Stimulated activated naive CD8-positive, alpha-beta T cell treated with anti-CD3 and anti-CD28 coated beads, Interleukin-15, amount 100 ng/mL, for 72 hours (primary cell): ENCODE data around the gene CATSPER4.

Source experiments
- ATAC-seq: fragments of 150-1000 bp; cut with Tn5 transposase; 2 replicates; pipeline ENCODE4 v1.10.0; 2021; ENCODE audit warnings: mild to moderate bottlenecking, moderate library complexity
- DNase-seq, 2 donors: peaks; one replicate each; pipeline ENCODE4 v3.0.0; 2021 to 2022
- H3K27ac Mint-ChIP-seq, 2 donors: one replicate each; pipeline ENCODE4 v1.8.0; 2022; ENCODE audit warnings: mild to moderate bottlenecking in 2 of 2, mixed read lengths in 2 of 2, moderate library complexity in 2 of 2
- H3K27me3 Mint-ChIP-seq: one replicate; pipeline ENCODE4 v1.8.0; 2022; ENCODE audit warnings: mixed read lengths
- H3K4me1 Mint-ChIP-seq: one replicate; pipeline ENCODE4 v1.8.0; 2022; ENCODE audit warnings: mild to moderate bottlenecking, mixed read lengths
- H3K4me3 Mint-ChIP-seq, 2 donors: one replicate each; pipeline ENCODE4 v1.8.0; 2022; ENCODE audit warnings: mild to moderate bottlenecking in 2 of 2, mixed read lengths in 2 of 2, moderate library complexity in 1 of 2
- H3K9me3 Mint-ChIP-seq, 2 donors: one replicate each; pipeline ENCODE4 v1.8.0; 2022; ENCODE audit warnings: mixed read lengths in 2 of 2

The CATSPER4 gene

DNA sequence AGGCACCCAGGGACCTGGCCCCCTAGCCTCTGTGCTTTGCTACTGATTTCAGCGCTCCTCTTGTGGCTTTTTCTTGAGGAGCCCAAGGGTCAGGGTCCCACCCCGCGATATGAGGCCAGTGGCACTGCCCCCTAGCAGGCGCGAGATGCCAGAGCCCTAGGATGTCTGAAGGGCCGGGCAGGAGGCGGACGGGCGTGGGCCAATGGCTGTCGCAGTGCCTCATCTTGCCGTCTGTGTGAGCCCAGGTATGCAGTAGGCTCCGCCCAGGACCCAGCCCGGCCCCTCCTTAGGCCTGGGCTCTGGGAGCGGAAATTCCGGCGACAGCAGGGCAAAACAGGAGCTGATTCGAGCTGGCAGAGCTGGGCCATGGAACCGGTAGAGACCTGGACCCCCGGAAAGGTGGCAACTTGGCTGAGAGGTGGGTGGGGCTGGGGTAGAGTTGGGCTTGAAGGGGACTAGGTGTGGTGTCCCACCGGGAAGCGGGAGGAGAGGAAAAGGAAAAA is 13.2 kb upstream of the CATSPER4 start, which contains the start of gene CNKSR1:
Gene CNKSR1, plus strand, starts transcription at position 310 of the 503 bp plus-strand sequence. Its CDS starts 57 bp downstream, at position 367.
- Mint-ChIP-seq H3K27me3 (no peaks in the 10 kb centered on the region), H3K4me3 (peak within 1 kb of the TSS in 1 of 2 donors; percentile 75), H3K4me1 (peaks cover 8% of the 10 kb centered on the region), H3K27ac (peak within 1 kb of the TSS; percentile 20 to 60), H3K9me3 (no peaks in the 10 kb centered on the region)
- ATAC-seq (peak; percentile 20), DNase-seq (no peak)

DNA sequence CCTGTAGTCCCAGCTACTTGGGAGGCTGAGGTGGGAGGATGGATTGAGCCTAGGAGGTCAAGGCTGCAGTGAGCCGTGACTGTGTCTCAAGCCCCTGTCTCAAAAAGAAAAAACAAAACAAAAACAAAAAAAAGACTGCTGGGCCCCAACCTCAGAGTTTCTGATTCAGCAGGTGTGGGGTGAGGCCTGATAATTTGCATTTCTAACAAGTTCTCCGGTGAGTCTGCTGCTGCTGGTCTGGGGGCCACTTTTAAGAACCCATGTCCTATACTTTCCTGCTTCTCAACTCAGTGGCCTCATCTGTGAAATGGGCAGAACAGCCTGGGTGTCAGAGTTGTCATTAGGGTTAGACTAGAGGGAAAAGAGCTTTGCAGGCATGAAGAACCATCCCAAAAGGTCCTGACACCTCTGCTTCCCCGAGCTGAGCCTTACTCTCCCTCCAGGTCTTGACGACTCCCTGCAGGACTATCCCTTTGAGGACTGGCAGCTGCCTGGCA is 10.3 kb upstream of the CATSPER4 start:
- no peaks in the 10 kb centered on the region for H3K27me3 Mint-ChIP-seq

DNA sequence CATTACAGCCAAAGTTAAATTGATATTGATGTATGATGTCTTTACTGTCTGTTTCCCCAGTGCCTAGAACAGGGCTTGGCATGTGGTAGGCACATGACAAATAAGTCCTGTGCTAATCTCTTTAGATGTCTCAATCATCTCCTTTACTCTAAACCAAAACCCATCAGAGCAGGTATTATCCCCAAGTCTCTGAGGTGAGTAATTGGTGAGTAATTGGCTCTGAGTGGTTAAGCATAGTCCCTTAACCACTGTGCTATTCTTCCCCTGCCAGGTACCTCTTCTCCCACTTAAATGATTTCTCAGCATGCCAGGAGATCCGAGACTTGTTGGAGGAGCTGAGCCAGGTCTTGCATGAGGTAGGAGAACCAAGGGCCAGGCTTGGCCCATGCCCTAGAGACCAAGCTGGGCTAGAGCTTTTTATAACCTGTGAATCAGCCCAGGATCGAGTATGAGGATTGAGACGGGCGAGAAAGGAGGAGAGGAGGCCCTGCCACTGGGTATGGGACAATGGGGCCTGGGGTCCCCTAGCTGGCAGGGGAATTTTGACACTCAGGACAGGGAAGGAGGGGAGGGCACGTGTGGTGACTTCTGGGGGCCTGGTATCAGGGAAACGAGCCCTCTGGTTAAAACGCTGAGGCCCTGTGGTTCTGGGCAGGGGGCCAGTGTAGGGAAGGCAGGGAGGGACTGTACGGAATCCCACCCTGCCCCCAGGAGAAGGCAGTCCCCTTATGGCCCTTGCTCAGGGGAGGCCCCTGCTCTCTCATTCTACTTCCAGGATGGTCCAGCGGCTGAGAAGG is 8.6 kb upstream of the CATSPER4 start:
- Mint-ChIP-seq H3K9me3 (no peaks in the 10 kb centered on the region), H3K4me1 (peaks cover 8% of the 10 kb centered on the region), H3K4me3 (no peak overlapping the region), H3K27ac (peak overlapping the region in 1 of 2 donors; percentile 93), H3K27me3 (no peaks in the 10 kb centered on the region)
- ATAC-seq (peak; percentile 60), DNase-seq (no peak)

More for the DNA sequence above, 10.3 kb upstream of the CATSPER4 start:
- no peak overlapping the region for H3K4me3 Mint-ChIP-seq
- H3K9me3 Mint-ChIP-seq = no peaks in the 10 kb centered on the region
- DNase-seq = no peak
- H3K27ac Mint-ChIP-seq = no peak overlapping the region
- no peak for ATAC-seq
- peaks cover 8% of the 10 kb centered on the region for H3K4me1 Mint-ChIP-seq

DNA sequence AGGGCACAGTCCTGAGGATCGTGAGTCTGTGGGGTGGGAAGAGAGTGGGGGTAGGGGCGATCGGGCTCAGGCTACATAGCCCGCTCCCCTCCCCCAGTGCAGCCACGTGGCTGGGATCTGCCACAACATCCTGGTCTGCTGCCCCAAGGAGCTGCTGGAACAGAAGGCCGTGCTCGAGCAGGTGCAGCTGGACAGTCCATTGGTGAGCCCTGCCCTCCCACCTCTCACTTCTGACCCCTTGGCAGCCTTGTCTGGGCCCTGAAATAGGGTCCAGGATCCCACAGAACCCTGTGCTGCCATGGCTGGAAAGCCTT is 8.1 kb upstream of the CATSPER4 start:
- H3K27ac Mint-ChIP-seq = no peak overlapping the region
- no peaks in the 10 kb centered on the region for H3K27me3 Mint-ChIP-seq
- H3K9me3 Mint-ChIP-seq = no peaks in the 10 kb centered on the region
- H3K4me3 Mint-ChIP-seq = no peak overlapping the region
- ATAC-seq (no peak), DNase-seq (no peak)
- H3K4me1 Mint-ChIP-seq = peaks cover 8% of the 10 kb centered on the region

DNA sequence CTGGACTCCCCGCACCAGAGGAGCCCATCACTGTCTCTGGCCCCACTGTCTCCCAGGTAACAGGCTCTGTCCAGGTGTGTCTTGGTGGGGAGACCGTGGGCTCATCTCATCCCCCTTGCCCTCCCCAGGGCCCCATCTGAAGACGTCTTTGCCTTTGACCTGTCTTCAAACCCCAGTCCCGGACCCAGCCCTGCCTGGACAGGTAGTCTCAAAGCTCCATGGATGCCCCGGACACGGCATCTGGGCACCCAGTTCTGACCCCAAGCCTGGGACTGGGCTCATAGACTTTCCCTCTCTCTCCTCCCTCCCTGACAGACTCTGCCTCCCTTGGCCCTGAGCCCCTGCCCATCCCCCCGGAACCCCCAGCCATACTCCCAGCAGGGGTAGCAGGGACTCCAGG is 6.3 kb upstream of the CATSPER4 start:
- DNase-seq (no peak), ATAC-seq (no peak)
- peaks cover 8% of the 10 kb centered on the region for H3K4me1 Mint-ChIP-seq
- H3K9me3 Mint-ChIP-seq = no peaks in the 10 kb centered on the region
- peak overlapping the region in 1 of 2 donors; percentile 58 for H3K27ac Mint-ChIP-seq
- H3K4me3 Mint-ChIP-seq = no peak overlapping the region
- no peaks in the 10 kb centered on the region for H3K27me3 Mint-ChIP-seq

DNA sequence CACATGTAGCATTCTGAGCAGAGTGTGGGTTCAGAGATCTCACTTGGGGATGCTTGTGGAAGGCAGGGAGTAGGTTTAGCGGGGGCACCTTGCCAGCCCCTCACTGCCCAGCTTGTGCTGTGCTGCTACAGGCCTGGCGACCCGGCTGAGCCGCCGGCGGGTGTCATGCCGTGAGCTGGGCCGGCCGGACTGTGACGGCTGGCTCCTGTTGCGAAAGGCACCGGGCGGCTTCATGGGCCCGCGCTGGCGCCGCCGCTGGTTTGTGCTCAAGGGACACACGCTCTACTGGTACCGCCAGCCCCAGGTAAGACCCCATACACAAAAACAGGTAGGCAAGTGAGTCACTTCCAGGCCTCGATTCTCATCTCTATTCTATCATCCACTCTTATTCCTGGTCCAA is 5.5 kb upstream of the CATSPER4 start:
- Mint-ChIP-seq H3K27ac (no peak overlapping the region), H3K27me3 (no peaks in the 10 kb centered on the region), H3K4me1 (peaks cover 8% of the 10 kb centered on the region), H3K4me3 (no peak overlapping the region), H3K9me3 (no peaks in the 10 kb centered on the region)
- no peak for ATAC-seq
- no peak for DNase-seq

DNA sequence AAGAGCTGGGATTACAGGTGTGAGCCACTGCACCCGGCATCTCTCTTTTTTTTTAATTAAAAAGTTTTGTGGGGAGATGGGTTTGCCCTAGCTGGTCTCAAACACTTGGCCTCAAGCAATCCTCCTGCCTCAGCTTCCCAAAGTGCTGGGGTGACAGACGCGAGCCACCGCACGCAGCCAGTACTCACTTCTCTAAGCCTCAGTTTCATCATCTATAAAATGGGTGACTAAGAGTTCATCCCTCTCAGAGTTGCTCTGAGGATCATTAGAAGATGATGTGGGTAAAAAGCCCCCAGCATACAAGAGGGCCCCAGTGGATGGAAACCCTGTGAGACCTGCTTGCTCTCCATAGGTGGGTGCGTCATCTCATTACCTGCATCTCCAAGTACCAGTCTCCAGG is 2.5 kb upstream of the CATSPER4 start:
- Mint-ChIP-seq H3K4me3 (no peak overlapping the region), H3K27me3 (no peaks in the 10 kb centered on the region), H3K27ac (no peak overlapping the region), H3K4me1 (peaks cover 16% of the 10 kb centered on the region), H3K9me3 (no peaks in the 10 kb centered on the region)
- DNase-seq (no peak), ATAC-seq (no peak)

DNA sequence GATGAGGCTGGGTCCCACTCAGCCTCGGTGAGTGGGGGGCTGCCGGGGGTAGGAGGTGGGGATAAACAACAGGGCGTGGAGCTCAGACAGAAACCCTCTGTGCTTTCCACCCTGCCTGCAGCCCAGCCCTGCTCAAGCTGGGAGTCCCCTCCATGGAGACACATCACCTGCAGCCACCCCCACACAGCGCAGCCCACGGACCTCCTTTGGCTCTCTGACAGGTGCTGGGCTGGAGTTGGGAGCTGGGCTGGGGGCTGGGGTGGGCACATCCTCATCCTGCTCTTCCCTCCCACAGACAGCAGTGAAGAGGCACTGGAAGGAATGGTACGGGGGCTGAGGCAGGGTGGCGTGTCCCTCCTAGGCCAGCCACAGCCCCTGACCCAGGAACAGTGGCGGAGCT is 1.9 kb upstream of the CATSPER4 start:
- Mint-ChIP-seq H3K27me3 (no peaks in the 10 kb centered on the region), H3K27ac (no peak overlapping the region), H3K4me1 (peaks cover 16% of the 10 kb centered on the region), H3K4me3 (no peak overlapping the region), H3K9me3 (no peaks in the 10 kb centered on the region)
- no peak for ATAC-seq
- DNase-seq = no peak

DNA sequence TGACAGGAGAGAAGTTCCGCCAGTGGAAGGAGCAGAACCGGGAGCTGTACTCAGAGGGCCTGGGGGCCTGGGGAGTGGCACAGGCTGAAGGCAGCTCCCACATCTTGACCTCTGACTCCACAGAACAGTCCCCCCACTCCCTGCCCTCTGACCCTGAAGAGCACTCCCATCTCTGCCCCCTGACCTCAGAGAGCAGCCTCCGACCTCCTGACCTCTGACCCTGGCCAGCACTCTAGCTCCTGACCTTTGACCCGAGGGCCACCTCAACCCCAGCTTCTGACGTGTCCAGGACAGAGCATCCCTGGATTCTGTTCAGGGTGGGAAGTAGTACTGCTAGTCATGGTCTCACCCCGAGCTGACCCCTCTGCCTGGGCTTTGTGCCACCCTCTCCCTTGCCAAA is 1.1 kb upstream of the CATSPER4 start:
- H3K27me3 Mint-ChIP-seq = no peaks in the 10 kb centered on the region
- H3K27ac Mint-ChIP-seq = no peak overlapping the region
- no peak overlapping the region for H3K4me3 Mint-ChIP-seq
- peaks cover 16% of the 10 kb centered on the region for H3K4me1 Mint-ChIP-seq
- no peak for DNase-seq
- no peak for ATAC-seq
- H3K9me3 Mint-ChIP-seq = no peaks in the 10 kb centered on the region

DNA sequence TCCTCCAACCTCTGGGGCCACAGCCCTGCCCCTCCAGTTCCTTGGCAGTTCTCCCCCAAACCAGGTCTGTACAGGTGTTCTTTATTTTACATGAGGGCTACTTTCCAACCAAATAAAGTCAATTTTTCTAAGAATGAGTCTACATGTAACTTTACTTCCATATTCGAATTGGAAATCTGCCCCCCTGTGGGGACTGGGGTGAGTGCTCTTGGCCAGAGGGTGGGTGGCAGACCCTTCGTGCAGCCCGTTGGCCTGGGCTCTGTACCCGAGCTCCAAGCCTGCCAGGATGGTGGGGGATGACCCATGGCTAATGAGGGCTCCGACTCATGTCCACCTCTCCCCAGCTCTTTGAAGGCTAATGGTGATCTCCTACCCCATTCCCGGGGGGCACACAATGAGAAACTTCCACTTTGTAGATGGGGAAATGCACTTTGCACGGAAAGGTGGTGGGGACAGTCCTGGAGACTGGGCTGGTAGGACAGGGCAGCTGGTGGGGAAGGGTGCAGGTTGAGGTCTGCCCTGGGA is 589 bp upstream of the CATSPER4 start:
- Mint-ChIP-seq H3K4me1 (peaks cover 16% of the 10 kb centered on the region), H3K9me3 (no peaks in the 10 kb centered on the region), H3K27me3 (no peaks in the 10 kb centered on the region), H3K27ac (no peak overlapping the region), H3K4me3 (no peak overlapping the region)
- ATAC-seq = no peak
- DNase-seq = no peak

DNA sequence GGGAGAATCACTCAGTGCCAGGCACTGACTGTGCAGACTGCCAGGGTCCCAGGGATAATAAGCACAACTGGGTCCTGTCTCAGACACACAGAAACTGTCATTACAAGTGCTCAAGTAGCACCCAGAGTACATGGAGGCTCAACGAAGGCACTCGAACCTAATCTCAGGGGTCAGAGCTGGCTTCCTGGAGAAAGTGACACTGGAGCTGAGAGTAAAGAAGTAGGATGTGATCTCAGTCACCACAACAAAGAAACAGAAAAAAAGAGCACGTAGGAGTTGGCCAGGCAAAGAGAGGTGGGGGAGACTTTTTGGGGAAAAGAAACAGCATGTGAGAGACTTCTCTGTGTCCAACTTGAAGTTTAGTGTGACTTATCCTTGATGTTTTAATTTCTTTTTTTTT is 1.3 kb downstream of the CATSPER4 start:
- no peaks in the 10 kb centered on the region for H3K27me3 Mint-ChIP-seq
- peak overlapping the region in 1 of 2 donors; percentile 44 for H3K27ac Mint-ChIP-seq
- DNase-seq (peak in 1 of 2 donors; percentile 23), ATAC-seq (peak; percentile 86)
- peak overlapping the region; percentile 26 to 30 for H3K4me3 Mint-ChIP-seq
- H3K4me1 Mint-ChIP-seq = peaks cover 16% of the 10 kb centered on the region
- H3K9me3 Mint-ChIP-seq = no peaks in the 10 kb centered on the region

DNA sequence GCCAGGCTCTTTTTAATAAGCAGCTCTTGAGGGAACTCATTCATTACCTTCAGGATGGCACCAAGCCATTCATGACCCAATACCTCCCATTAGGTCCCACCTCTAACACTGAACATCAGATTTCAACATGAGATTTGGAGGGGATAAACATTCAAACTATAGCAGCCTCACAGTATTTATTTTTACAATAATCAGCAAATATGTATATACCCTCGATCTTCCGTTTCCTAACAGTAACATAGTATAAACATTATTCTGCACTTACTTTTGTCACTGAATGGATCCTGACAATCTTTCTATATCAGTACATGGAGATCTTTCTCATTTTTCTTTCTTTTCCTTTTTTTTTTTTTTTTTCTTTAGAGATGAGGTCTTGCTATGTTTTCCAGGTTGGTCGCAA is 5.4 kb downstream of the CATSPER4 start:
- ATAC-seq (no peak), DNase-seq (no peak)
- Mint-ChIP-seq H3K9me3 (no peaks in the 10 kb centered on the region), H3K4me3 (no peak overlapping the region), H3K27ac (no peak overlapping the region), H3K4me1 (peaks cover 19% of the 10 kb centered on the region), H3K27me3 (no peaks in the 10 kb centered on the region)

DNA sequence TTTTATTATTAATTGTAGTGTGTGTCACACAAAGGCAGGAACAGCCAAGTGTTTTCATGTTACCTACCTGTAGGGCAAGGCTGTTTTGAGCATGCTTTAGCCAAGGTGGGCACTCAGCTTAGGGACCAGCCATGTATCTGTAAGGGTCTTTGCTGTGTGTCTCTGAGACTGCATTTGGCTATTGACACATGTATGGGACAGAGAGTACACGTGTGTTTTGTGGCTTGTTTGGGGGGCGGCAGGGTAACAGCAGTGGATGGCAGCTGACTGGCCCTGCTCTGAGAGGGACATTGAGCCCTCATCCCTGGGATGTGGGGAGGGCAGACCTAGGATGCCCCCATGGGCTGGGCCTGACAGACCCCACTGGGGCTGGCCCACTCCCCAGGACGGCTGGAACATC is 6.9 kb downstream of the CATSPER4 start:
- Mint-ChIP-seq H3K4me1 (peaks cover 19% of the 10 kb centered on the region), H3K27me3 (peaks cover 5% of the 10 kb centered on the region), H3K4me3 (no peak overlapping the region), H3K9me3 (no peaks in the 10 kb centered on the region), H3K27ac (no peak overlapping the region)
- DNase-seq = no peak
- no peak for ATAC-seq

DNA sequence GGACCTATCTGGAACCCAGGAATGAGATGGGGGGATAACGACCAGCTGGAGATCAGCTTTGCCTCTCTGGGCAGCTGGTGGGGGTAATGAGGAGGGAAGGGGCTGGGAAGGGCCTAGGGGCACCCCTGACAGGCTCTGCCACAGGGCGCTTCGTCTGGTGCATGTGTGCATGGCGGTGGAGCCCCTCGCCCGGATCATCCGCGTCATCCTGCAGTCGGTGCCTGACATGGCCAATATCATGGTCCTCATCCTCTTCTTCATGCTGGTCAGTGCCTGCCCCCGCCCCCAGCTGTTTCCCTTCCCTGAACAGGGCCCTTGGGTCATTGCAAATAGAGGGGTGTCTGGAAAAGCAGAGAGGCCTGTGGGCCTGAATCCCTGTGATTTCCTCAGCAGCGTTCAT is 7.4 kb downstream of the CATSPER4 start:
- no peak for DNase-seq
- peaks cover 10% of the 10 kb centered on the region for H3K27me3 Mint-ChIP-seq
- no peak for ATAC-seq
- no peak overlapping the region for H3K4me3 Mint-ChIP-seq
- no peak overlapping the region for H3K27ac Mint-ChIP-seq
- H3K4me1 Mint-ChIP-seq = peaks cover 21% of the 10 kb centered on the region
- H3K9me3 Mint-ChIP-seq = no peaks in the 10 kb centered on the region

DNA sequence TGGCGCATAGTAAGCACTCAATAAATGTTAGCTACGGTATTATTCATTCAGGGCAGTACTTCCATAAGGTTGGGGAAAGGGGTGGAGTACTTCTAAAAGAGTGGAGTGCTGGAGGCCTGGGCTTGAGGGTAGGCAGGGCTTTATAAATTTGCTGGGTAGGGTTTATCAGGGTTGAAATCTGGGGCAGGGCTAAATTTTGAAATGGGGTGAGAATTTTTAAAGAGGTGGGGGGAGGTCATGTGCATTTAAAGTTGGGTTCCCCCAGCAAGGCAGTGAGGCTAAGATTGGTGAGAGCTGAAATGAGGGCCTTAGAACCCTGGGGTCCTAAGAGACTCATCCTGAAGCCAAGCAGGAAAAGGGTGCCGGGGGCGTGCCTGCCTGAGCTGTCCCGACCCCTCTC is 10.0 kb downstream of the CATSPER4 start:
- H3K27ac Mint-ChIP-seq = no peak overlapping the region
- H3K4me3 Mint-ChIP-seq = no peak overlapping the region
- H3K27me3 Mint-ChIP-seq = peaks cover 11% of the 10 kb centered on the region

DNA sequence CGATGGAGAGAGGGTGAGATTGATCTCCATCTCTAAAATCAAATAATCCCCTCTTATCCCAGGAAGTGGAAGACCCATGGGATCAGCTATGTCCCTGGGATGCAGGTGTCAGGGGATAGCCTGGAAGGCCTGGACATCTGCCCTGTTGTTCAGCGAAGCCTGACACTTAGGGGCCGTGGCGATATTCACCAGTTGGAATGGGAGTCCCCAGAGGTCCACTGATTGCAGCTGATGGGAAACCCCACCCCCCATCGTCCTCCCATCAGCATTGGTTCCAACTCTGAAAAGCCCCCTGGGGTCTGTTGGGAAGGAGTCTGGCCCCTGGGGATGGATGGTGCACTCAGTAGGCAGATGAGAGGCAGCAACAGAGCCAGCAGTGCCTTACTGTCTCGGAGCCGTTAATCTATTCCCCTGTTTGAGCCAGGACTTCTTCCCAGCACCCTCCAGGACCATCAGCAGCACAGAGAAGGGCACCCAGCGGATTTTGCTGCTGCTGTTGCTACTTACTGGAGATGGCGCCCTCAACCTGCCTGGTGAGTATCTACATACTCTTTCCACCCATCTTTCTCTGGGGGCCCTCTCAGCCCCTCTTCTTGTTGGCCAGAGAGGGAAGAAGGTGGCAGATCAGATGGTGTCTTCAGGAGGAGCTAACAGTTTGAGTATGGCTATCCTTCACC is 13.4 kb downstream of the CATSPER4 start:
- Mint-ChIP-seq H3K4me1 (peaks cover 21% of the 10 kb centered on the region), H3K4me3 (no peak overlapping the region)

More for the DNA sequence above, 10.0 kb downstream of the CATSPER4 start:
- no peaks in the 10 kb centered on the region for H3K9me3 Mint-ChIP-seq
- no peak for ATAC-seq
- DNase-seq = no peak
- peaks cover 21% of the 10 kb centered on the region for H3K4me1 Mint-ChIP-seq

More for the DNA sequence above, 13.4 kb downstream of the CATSPER4 start:
- no peaks in the 10 kb centered on the region for H3K9me3 Mint-ChIP-seq
- DNase-seq (no peak), ATAC-seq (no peak)
- no peak overlapping the region for H3K27ac Mint-ChIP-seq
- peaks cover 11% of the 10 kb centered on the region for H3K27me3 Mint-ChIP-seq
